HepG2 (cell line): Measurements from ENCODE around the gene STC2. TPM values are rescaled to one million over a fixed set of nuclear protein-coding genes. Genes with fewer than 3 reads are reported as not detected.
A peak's percentile ranks its signal among the peaks of the same experiment; 100 is the strongest.

Experiments used
- ATF2 ChIP-seq: sonication (generic); formaldehyde crosslinking; IDR thresholded peaks from 2 replicates; pipeline ENCODE4 v1.4.0; 2020; ENCODE audit warnings: missing genetic modification reagents
- CCDC6 ChIP-seq: sonication (generic); formaldehyde crosslinking; IDR thresholded peaks from 2 replicates; pipeline ENCODE4 v1.8.1; 2022; ENCODE audit warnings: mild to moderate bottlenecking, missing genetic modification reagents, moderate library complexity
- ETS1 ChIP-seq: sonication (generic); formaldehyde crosslinking; IDR thresholded peaks from 2 replicates; pipeline ENCODE4 v1.4.0; 2020; ENCODE audit warnings: missing genetic modification reagents
- FOXK1 ChIP-seq: sonication (generic); formaldehyde crosslinking; IDR thresholded peaks from 2 replicates; pipeline ENCODE4 v1.4.0; 2020; ENCODE audit warnings: low read depth, missing genetic modification reagents, borderline replicate concordance
- IRF9 ChIP-seq: sonication (generic); formaldehyde crosslinking; IDR thresholded peaks from 2 replicates; pipeline ENCODE4 v1.8.0; 2022; ENCODE audit warnings: missing genetic modification reagents, mild to moderate bottlenecking, borderline replicate concordance
- MIER3 ChIP-seq: IDR thresholded peaks from 2 replicates; pipeline ENCODE4 v1.6.1; 2016; ENCODE audit warnings: missing compliant biosample characterization, borderline replicate concordance
- SETDB1 ChIP-seq: sonication (generic); formaldehyde crosslinking; IDR thresholded peaks from 2 replicates; pipeline ENCODE4 v1.5.1; 2020; ENCODE audit warnings: missing genetic modification reagents, mild to moderate bottlenecking, borderline replicate concordance
- SUZ12 ChIP-seq: fragments of 150-350 bp; IDR thresholded peaks from 2 replicates; pipeline ENCODE4 v1.6.1; 2014; ENCODE audit warnings: low read depth, low read length
- TCF12 ChIP-seq, 2 experiments: fragments of 450-650 bp in 1 of 2; sonication (generic) in 1 of 2; formaldehyde crosslinking in 1 of 2; IDR thresholded peaks; 2 replicates each; pipeline versions ENCODE4 v1.6.1 to v1.8.0; 2017 to 2022; ENCODE audit warnings: antibody characterized with exemption in 1 of 2, mild to moderate bottlenecking in 1 of 2, missing genetic modification reagents in 1 of 2, moderate library complexity in 1 of 2
- ZNF362 ChIP-seq: sonication (generic); formaldehyde crosslinking; IDR thresholded peaks from 2 replicates; pipeline ENCODE4 v1.4.0; 2020; ENCODE audit warnings: missing genetic modification reagents, mild to moderate bottlenecking, borderline replicate concordance
- ZNF713 ChIP-seq: sonication (generic); formaldehyde crosslinking; IDR thresholded peaks from 2 replicates; pipeline ENCODE4 v1.4.0; 2020; ENCODE audit warnings: mild to moderate bottlenecking, missing genetic modification reagents
- ZNF839 ChIP-seq: sonication (generic); formaldehyde crosslinking; IDR thresholded peaks from 2 replicates; pipeline ENCODE4 v1.4.0; 2020; ENCODE audit warnings: missing genetic modification reagents, mild to moderate bottlenecking, borderline replicate concordance
- polyA plus RNA-seq, 8 experiments: library from polyadenylated mRNA; depleted of rRNA in 3 of 8; stranded (reverse) in 7 of 8; unstranded in 1 of 8; fragments of >200 nt; fragmentation: Illumina TruSeq in 4 of 8; extraction: Trizol in 4 of 8; gene quantifications; 2 replicates each; pipeline versions ENCODE4 v1.2.1 to v1.2.3, GENCODE V29; 2011 to 2016; ENCODE audit warnings: low read depth in 4 of 8, missing spikeins in 1 of 8, mixed read lengths in 1 of 8; ENCODE audit not compliant: insufficient read depth in 1 of 8
- total RNA-seq, 5 experiments: library from RNA; depleted of rRNA; stranded (reverse); fragments of >200 nt; fragmentation: Illumina TruSeq; extraction: Trizol; gene quantifications; 2 replicates each; pipeline ENCODE4 v1.2.3, GENCODE V29; 2016; ENCODE audit warnings: low read depth in 1 of 5
- TF ChIP-seq, protein P1 (sequence below): IDR thresholded peaks from 2 replicates; pipeline ENCODE4 v1.6.1; 2012; ENCODE audit warnings: low read depth, low read length, improper control_type of control experiment
- TF ChIP-seq, protein P2 (sequence below): sonication (generic); formaldehyde crosslinking; IDR thresholded peaks from 2 replicates; pipeline ENCODE4 v1.5.1; 2020; ENCODE audit warnings: missing genetic modification reagents, mild to moderate bottlenecking, borderline replicate concordance
- TF ChIP-seq, protein P3 (sequence below): sonication (generic); formaldehyde crosslinking; IDR thresholded peaks from 2 replicates; pipeline ENCODE4 v1.4.0; 2020; ENCODE audit warnings: mild to moderate bottlenecking, missing genetic modification reagents

Gene STC2
- total and polyA plus RNA-seq, 2 of the 13 experiments (the other 11 are each of a cell fraction or from before 2014, with no cell fraction given), result 27.1 to 69.2 TPM

GRCh38 chr5:173329491-173330337, 1.5 kb upstream of the STC2 start (continued):
- no peak for TF ChIP-seq ETS1 (CRISPR knock-in tag)
- peak; percentile 3; the same call in 1 of the 2 replicates for TF ChIP-seq FOXK1 (CRISPR knock-in tag)
- TF ChIP-seq, protein P1, sequence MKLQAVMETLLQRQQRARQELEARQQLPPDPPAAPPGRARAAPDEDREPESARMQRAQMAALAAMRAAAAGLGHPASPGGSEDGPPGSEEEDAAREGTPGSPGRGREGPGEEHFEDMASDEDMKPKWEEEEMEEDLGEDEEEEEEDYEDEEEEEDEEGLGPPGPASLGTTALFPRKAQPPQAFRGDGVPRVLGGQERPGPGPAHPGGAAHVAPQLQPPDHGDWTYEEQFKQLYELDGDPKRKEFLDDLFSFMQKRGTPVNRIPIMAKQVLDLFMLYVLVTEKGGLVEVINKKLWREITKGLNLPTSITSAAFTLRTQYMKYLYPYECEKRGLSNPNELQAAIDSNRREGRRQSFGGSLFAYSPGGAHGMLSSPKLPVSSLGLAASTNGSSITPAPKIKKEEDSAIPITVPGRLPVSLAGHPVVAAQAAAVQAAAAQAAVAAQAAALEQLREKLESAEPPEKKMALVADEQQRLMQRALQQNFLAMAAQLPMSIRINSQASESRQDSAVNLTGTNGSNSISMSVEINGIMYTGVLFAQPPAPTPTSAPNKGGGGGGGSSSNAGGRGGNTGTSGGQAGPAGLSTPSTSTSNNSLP, result no peak
- no peak for TF ChIP-seq ZNF362 (CRISPR knock-in tag)
- TF ChIP-seq, protein P2, sequence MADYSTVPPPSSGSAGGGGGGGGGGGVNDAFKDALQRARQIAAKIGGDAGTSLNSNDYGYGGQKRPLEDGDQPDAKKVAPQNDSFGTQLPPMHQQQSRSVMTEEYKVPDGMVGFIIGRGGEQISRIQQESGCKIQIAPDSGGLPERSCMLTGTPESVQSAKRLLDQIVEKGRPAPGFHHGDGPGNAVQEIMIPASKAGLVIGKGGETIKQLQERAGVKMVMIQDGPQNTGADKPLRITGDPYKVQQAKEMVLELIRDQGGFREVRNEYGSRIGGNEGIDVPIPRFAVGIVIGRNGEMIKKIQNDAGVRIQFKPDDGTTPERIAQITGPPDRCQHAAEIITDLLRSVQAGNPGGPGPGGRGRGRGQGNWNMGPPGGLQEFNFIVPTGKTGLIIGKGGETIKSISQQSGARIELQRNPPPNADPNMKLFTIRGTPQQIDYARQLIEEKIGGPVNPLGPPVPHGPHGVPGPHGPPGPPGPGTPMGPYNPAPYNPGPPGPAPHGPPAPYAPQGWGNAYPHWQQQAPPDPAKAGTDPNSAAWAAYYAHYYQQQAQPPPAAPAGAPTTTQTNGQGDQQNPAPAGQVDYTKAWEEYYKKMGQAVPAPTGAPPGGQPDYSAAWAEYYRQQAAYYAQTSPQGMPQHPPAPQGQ (CRISPR knock-in tag), result no peak
- TF ChIP-seq SETDB1 (CRISPR knock-in tag), result no peak
- TF ChIP-seq, protein P3, sequence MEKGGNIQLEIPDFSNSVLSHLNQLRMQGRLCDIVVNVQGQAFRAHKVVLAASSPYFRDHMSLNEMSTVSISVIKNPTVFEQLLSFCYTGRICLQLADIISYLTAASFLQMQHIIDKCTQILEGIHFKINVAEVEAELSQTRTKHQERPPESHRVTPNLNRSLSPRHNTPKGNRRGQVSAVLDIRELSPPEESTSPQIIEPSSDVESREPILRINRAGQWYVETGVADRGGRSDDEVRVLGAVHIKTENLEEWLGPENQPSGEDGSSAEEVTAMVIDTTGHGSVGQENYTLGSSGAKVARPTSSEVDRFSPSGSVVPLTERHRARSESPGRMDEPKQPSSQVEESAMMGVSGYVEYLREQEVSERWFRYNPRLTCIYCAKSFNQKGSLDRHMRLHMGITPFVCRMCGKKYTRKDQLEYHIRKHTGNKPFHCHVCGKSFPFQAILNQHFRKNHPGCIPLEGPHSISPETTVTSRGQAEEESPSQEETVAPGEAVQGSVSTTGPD (CRISPR knock-in tag), result peak; percentile 33; the same call in 1 of the 2 replicates
- TF ChIP-seq ZNF713 (CRISPR knock-in tag), result no peak
- no peak; the same call in 1 of the 2 replicates for TF ChIP-seq MIER3 (CRISPR knock-in tag)
- TF ChIP-seq IRF9, result peak; percentile 39; the same call in 1 of the 2 replicates
- no peak for TF ChIP-seq ZNF839 (CRISPR knock-in tag)
- no peak for TF ChIP-seq SUZ12
- TF ChIP-seq TCF12 (IDR thresholded peaks at IDR 0.05), result no peak
- TF ChIP-seq TCF12 (CRISPR knock-in tag; IDR thresholded peaks at IDR 0.05), result no peak; the same call in 1 of the 2 replicates
- TF ChIP-seq ATF2, result peak; percentile 74; the same call in 1 of the 2 replicates
- TF ChIP-seq CCDC6 (CRISPR knock-in tag), result peak; percentile 83
